ENCODE measurements around the gene PTPRD. TPM values are rescaled to one million over a fixed set of nuclear protein-coding genes. Genes with fewer than 3 reads are reported as not detected.

PTPRD gene
- total and polyA plus RNA-seq, 9 of the 15 experiments (the other 6 are each of a cell fraction or from before 2014, with no cell fraction given) = 0.11 TPM; not detected in 8

DNA sequence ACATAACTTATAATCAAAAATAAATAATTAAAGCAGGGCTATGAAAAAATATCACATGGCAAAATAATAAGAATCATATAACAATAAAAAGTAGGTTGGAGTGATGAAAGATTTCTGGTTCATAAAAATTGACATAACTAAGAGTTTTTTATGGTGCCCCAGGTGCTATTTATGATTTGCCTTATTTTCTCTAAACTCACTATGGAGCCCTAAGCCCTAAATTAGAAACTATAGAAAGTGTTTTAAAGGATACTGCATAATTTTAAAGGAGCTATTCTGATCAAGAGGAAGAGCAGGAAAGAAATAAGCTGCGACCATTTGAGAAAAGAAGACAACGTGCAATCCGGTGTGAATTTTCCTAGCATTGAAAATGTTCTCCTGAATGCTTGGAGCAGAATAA, 2178.2 kb downstream of the PTPRD start (continued):
- TF ChIP-seq, protein P1, sequence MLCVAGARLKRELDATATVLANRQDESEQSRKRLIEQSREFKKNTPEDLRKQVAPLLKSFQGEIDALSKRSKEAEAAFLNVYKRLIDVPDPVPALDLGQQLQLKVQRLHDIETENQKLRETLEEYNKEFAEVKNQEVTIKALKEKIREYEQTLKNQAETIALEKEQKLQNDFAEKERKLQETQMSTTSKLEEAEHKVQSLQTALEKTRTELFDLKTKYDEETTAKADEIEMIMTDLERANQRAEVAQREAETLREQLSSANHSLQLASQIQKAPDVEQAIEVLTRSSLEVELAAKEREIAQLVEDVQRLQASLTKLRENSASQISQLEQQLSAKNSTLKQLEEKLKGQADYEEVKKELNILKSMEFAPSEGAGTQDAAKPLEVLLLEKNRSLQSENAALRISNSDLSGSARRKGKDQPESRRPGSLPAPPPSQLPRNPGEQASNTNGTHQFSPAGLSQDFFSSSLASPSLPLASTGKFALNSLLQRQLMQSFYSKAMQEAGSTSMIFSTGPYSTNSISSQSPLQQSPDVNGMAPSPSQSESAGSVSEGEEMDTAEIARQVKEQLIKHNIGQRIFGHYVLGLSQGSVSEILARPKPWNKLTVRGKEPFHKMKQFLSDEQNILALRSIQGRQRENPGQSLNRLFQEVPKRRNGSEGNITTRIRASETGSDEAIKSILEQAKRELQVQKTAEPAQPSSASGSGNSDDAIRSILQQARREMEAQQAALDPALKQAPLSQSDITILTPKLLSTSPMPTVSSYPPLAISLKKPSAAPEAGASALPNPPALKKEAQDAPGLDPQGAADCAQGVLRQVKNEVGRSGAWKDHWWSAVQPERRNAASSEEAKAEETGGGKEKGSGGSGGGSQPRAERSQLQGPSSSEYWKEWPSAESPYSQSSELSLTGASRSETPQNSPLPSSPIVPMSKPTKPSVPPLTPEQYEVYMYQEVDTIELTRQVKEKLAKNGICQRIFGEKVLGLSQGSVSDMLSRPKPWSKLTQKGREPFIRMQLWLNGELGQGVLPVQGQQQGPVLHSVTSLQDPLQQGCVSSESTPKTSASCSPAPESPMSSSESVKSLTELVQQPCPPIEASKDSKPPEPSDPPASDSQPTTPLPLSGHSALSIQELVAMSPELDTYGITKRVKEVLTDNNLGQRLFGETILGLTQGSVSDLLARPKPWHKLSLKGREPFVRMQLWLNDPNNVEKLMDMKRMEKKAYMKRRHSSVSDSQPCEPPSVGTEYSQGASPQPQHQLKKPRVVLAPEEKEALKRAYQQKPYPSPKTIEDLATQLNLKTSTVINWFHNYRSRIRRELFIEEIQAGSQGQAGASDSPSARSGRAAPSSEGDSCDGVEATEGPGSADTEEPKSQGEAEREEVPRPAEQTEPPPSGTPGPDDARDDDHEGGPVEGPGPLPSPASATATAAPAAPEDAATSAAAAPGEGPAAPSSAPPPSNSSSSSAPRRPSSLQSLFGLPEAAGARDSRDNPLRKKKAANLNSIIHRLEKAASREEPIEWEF (CRISPR knock-in tag; IDR thresholded peaks at IDR 0.05) = no peak
- TF ChIP-seq, protein P2, sequence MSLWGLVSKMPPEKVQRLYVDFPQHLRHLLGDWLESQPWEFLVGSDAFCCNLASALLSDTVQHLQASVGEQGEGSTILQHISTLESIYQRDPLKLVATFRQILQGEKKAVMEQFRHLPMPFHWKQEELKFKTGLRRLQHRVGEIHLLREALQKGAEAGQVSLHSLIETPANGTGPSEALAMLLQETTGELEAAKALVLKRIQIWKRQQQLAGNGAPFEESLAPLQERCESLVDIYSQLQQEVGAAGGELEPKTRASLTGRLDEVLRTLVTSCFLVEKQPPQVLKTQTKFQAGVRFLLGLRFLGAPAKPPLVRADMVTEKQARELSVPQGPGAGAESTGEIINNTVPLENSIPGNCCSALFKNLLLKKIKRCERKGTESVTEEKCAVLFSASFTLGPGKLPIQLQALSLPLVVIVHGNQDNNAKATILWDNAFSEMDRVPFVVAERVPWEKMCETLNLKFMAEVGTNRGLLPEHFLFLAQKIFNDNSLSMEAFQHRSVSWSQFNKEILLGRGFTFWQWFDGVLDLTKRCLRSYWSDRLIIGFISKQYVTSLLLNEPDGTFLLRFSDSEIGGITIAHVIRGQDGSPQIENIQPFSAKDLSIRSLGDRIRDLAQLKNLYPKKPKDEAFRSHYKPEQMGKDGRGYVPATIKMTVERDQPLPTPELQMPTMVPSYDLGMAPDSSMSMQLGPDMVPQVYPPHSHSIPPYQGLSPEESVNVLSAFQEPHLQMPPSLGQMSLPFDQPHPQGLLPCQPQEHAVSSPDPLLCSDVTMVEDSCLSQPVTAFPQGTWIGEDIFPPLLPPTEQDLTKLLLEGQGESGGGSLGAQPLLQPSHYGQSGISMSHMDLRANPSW (CRISPR knock-in tag; IDR thresholded peaks at IDR 0.05) = no peak

DNA sequence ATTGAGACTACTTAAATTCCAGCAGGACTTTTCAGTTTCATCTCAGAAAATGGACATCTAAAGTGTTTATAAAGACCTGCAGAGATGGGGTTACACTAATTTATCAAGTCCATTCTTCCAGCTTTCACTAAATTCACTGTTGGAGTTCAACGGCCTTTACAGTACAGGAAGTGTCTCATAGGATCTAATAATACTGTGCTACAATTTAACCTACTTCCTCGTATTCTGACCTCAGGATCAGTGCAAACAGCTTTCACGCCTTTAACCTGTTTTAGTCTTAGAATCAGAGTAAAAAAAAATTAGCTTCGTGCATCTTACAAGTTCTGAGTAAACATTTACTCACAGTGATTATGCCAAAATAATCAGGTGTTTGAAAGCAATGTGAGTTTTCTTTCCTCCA, 2180.6 kb downstream of the PTPRD start:
- Histone ChIP-seq H4K20me1 (replicated peaks; ENCODE audit: control insufficient read depth, insufficient read depth, low read length) (no peaks in the 10 kb centered on the region), H3K4me1 (replicated peaks in 1 of 2; ENCODE audit: control insufficient read depth in 2 of 2, insufficient read depth in 2 of 2, low read length in 2 of 2) (no peaks in the 10 kb centered on the region), H3K4me3 (no peak overlapping the region), H3K9ac (ENCODE audit: insufficient read depth in 1 of 2, low read depth in 2 of 2, low read length in 2 of 2) (no peak overlapping the region), H3K9me1 (ENCODE audit: control insufficient read depth, insufficient read depth, low read length) (no peaks in the 10 kb centered on the region), H3K27me3 (ENCODE audit: control insufficient read depth in 2 of 2, insufficient read depth in 2 of 2, low read length in 2 of 2) (no peaks in the 10 kb centered on the region), H3K9me3 (replicated peaks; ENCODE audit: control insufficient read depth, insufficient read depth, low read depth, low read length) (no peaks in the 10 kb centered on the region), H3K4me2 (ENCODE audit: insufficient read depth, low read length) (no peak overlapping the region), H3K27ac (ENCODE audit: extremely low read depth, low read depth, low read length) (no peak overlapping the region), H3K36me3 (ENCODE audit: control insufficient read depth, insufficient read depth, low read length) (no peaks in the 10 kb centered on the region), H3K79me2 (ENCODE audit: control insufficient read depth, insufficient read depth, low read length) (no peaks in the 10 kb centered on the region), H2AFZ (ENCODE audit: low read depth, low read length) (no peak overlapping the region)
- TF ChIP-seq, protein P3, sequence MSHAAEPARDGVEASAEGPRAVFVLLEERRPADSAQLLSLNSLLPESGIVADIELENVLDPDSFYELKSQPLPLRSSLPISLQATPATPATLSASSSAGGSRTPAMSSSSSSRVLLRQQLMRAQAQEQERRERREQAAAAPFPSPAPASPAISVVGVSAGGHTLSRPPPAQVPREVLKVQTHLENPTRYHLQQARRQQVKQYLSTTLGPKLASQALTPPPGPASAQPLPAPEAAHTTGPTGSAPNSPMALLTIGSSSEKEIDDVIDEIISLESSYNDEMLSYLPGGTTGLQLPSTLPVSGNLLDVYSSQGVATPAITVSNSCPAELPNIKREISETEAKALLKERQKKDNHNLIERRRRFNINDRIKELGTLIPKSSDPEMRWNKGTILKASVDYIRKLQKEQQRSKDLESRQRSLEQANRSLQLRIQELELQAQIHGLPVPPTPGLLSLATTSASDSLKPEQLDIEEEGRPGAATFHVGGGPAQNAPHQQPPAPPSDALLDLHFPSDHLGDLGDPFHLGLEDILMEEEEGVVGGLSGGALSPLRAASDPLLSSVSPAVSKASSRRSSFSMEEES (CRISPR knock-in tag; IDR thresholded peaks at IDR 0.05) = no peak
- no peak for TF ChIP-seq SMAD4 (CRISPR knock-in tag; conservative IDR thresholded peaks at IDR 0.05)
- no peak for FAIRE-seq
- DNase-seq (ENCODE audit: extremely low read depth in 1 of 4, low spot score in 3 of 4) = no peak
- no TSS peak for BruUV-seq (replicated peaks)
- intact Hi-C loops (cut with micrococcal nuclease) = no loop called here
- ChIA-PET CTCF (ENCODE audit: low intra/inter-chr PET ratio) (no interaction called here), POLR2A (no interaction called here)
- WGBS (ENCODE audit: insufficient coverage, low coverage, missing lambda C conversion rate) = 0% methylated on average over 4 of the region's 4 CpGs
- ATAC-seq = no peak
- in situ Hi-C loops (cut with MboI) = no loop called here
